HL-60 (cell line): ENCODE results near the gene CD2.

Experiments
- GABPA ChIP-seq: IDR thresholded peaks from 2 replicates; pipeline ENCODE4 v1.6.1; 2012; ENCODE audit warnings: low read depth
- POLR2AphosphoS5 ChIP-seq: IDR thresholded peaks from 2 replicates; pipeline ENCODE4 v1.6.1; 2012; ENCODE audit warnings: low read depth
- SPI1 ChIP-seq: IDR thresholded peaks from 2 replicates; pipeline ENCODE4 v1.6.1; 2012; ENCODE audit warnings: low read depth, mild to moderate bottlenecking, borderline replicate concordance
- TF ChIP-seq, protein P1 (sequence below): IDR thresholded peaks from one replicate; pipeline ENCODE4 v1.5.1; 2011; ENCODE audit warnings: low read length, control low read depth, inconsistent platforms; ENCODE audit not compliant: insufficient read depth
- TF ChIP-seq, protein P2 (sequence below): IDR thresholded peaks from 2 replicates; pipeline ENCODE4 v1.6.1; 2012; ENCODE audit warnings: low read depth; ENCODE audit not compliant: insufficient replicate concordance

DNA sequence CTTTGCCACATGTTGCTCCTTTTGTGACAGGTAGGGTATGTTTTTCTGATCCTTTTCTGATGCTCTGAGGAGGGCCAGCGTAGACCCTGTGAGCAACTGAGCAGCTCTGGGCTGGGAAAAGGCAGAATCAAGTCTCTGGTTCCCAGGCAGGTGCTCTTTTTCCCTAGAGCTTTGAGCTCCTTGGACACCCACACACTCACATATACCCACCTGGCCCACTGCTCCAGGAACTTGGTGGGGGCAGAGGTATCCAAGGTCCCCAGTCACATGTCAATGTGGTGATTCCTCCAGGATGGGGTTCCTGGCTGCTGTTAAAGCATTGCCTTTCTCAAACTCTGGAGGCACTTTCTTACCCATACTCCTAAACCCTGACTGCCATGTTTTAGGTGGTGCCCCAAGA is 5.4 kb downstream of the CD2 start:
- TF ChIP-seq, protein P1, sequence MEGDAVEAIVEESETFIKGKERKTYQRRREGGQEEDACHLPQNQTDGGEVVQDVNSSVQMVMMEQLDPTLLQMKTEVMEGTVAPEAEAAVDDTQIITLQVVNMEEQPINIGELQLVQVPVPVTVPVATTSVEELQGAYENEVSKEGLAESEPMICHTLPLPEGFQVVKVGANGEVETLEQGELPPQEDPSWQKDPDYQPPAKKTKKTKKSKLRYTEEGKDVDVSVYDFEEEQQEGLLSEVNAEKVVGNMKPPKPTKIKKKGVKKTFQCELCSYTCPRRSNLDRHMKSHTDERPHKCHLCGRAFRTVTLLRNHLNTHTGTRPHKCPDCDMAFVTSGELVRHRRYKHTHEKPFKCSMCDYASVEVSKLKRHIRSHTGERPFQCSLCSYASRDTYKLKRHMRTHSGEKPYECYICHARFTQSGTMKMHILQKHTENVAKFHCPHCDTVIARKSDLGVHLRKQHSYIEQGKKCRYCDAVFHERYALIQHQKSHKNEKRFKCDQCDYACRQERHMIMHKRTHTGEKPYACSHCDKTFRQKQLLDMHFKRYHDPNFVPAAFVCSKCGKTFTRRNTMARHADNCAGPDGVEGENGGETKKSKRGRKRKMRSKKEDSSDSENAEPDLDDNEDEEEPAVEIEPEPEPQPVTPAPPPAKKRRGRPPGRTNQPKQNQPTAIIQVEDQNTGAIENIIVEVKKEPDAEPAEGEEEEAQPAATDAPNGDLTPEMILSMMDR: no peak
- no peak for TF ChIP-seq POLR2AphosphoS5
- TF ChIP-seq, protein P2, sequence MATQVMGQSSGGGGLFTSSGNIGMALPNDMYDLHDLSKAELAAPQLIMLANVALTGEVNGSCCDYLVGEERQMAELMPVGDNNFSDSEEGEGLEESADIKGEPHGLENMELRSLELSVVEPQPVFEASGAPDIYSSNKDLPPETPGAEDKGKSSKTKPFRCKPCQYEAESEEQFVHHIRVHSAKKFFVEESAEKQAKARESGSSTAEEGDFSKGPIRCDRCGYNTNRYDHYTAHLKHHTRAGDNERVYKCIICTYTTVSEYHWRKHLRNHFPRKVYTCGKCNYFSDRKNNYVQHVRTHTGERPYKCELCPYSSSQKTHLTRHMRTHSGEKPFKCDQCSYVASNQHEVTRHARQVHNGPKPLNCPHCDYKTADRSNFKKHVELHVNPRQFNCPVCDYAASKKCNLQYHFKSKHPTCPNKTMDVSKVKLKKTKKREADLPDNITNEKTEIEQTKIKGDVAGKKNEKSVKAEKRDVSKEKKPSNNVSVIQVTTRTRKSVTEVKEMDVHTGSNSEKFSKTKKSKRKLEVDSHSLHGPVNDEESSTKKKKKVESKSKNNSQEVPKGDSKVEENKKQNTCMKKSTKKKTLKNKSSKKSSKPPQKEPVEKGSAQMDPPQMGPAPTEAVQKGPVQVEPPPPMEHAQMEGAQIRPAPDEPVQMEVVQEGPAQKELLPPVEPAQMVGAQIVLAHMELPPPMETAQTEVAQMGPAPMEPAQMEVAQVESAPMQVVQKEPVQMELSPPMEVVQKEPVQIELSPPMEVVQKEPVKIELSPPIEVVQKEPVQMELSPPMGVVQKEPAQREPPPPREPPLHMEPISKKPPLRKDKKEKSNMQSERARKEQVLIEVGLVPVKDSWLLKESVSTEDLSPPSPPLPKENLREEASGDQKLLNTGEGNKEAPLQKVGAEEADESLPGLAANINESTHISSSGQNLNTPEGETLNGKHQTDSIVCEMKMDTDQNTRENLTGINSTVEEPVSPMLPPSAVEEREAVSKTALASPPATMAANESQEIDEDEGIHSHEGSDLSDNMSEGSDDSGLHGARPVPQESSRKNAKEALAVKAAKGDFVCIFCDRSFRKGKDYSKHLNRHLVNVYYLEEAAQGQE: no peak
- no peak for TF ChIP-seq GABPA
- TF ChIP-seq SPI1: no peak
